H1 (cell line): Measurements from ENCODE around the gene CDKL5. TPM values are rescaled to one million over a fixed set of nuclear protein-coding genes. Genes with fewer than 3 reads are reported as not detected.

Experiments
- CBX5 ChIP-seq: fragments of 300-800, 300-1000 bp; sonication (generic); IDR thresholded peaks from 2 replicates; pipeline ENCODE4 v1.7.1; 2016; ENCODE audit warnings: antibody characterized with exemption, low read length, low read depth
- polyA plus RNA-seq, 7 experiments: library from polyadenylated mRNA; depleted of rRNA in 3 of 7; stranded (reverse) in 5 of 7; unstranded in 2 of 7; fragments of >200 nt in 5 of 7; fragments of 200-250 nt in 2 of 7; gene quantifications; 1 replicate in 5 of 7; 2 replicates in 1 of 7; 4 replicates in 1 of 7; pipeline versions ENCODE4 v1.2.1 to v1.2.3, GENCODE V29; 2011 to 2013; ENCODE audit warnings: missing spikeins in 2 of 7, mixed read lengths in 2 of 7
- total RNA-seq: library from RNA; stranded (reverse); fragmentation: NEBNext Ultra II Directional; extraction: Animal tissue kit (Norgen Biotek cat#: 25700); gene quantifications from 2 replicates; pipeline ENCODE4 v1.2.1, GENCODE V29; 2021
- TF ChIP-seq, protein P1 (sequence below): IDR thresholded peaks from 2 replicates; pipeline ENCODE4 v1.6.1; 2012; ENCODE audit warnings: low read length, inconsistent platforms
- TF ChIP-seq, protein P2 (sequence below): IDR thresholded peaks from 2 replicates; pipeline ENCODE4 v1.6.1; 2011; ENCODE audit warnings: low read length, improper control_type of control experiment

The CDKL5 gene
- total and polyA plus RNA-seq, 2 of the 8 experiments (the other 6 are each of a cell fraction or from before 2014, with no cell fraction given) = 5.5 to 15.6 TPM

DNA sequence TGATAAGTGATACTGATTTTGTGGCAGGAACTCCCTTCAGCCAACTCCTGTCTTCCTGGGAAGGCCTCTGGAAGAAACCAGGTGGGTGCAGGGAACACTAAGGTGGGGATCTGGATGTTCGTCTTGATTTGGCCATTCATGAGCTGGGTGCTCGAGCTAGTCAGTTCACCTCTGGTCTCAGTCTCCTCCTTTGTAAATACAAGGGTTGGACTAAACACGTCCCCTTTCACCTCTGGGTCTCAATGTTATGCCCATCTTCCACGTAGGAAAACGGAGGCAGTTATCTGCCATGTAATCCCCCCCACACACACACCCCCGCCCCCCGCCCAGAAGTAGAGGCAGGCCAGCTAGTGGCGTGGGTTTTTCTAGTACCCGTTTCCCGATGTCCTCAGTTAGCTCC, 250.6 kb downstream of the CDKL5 start (continued):
- TF ChIP-seq, protein P1, sequence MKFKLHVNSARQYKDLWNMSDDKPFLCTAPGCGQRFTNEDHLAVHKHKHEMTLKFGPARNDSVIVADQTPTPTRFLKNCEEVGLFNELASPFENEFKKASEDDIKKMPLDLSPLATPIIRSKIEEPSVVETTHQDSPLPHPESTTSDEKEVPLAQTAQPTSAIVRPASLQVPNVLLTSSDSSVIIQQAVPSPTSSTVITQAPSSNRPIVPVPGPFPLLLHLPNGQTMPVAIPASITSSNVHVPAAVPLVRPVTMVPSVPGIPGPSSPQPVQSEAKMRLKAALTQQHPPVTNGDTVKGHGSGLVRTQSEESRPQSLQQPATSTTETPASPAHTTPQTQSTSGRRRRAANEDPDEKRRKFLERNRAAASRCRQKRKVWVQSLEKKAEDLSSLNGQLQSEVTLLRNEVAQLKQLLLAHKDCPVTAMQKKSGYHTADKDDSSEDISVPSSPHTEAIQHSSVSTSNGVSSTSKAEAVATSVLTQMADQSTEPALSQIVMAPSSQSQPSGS = no peak
- no peak for TF ChIP-seq CBX5
- TF ChIP-seq, protein P2, sequence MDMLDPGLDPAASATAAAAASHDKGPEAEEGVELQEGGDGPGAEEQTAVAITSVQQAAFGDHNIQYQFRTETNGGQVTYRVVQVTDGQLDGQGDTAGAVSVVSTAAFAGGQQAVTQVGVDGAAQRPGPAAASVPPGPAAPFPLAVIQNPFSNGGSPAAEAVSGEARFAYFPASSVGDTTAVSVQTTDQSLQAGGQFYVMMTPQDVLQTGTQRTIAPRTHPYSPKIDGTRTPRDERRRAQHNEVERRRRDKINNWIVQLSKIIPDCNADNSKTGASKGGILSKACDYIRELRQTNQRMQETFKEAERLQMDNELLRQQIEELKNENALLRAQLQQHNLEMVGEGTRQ = no peak
- TF ChIP-seq, all 59 proteins: peak for 0
